Measurements from ENCODE around the gene BTBD9.

DNA sequence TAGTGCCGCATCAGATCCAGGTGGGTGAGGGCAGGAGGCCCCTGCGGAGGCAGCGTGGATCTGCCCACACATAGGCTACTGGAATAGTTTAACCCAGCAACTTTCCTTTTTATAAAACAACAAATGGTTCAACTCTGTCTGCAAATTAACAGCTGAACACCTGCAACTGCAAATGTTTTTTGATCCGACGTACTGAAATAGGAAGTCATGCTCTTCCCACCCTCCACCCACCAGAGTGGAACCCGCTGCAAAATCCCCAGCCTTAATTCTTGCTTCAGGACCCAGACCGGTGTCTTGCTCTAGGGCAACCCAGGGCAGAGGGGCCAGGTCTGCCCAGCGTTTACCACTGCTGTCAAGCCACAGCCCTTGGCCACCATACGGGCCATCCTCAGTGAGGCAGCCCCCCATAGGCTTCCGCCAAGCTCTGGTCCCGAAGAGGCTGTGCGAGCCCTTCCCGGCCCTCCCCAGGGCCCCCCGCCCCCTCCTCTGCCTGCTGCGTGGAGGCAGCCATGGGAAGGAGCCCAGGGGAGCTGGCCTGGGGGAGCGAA is 485.9 kb downstream of the BTBD9 start:
- no peak for TF ChIP-seq POLR2A (IDR thresholded peaks at IDR 0.05)
- no peak for TF ChIP-seq CTCF (IDR thresholded peaks at IDR 0.05)

All from lower leg skin (tissue), 3 donors.